SIG-M5 (cell line): ENCODE data around the gene TGM5.

Source experiments
- DNase-seq: peaks from one replicate; lab custom pipeline; 2025; lab: John Stamatoyannopoulos, UW

The TGM5 gene

DNA sequence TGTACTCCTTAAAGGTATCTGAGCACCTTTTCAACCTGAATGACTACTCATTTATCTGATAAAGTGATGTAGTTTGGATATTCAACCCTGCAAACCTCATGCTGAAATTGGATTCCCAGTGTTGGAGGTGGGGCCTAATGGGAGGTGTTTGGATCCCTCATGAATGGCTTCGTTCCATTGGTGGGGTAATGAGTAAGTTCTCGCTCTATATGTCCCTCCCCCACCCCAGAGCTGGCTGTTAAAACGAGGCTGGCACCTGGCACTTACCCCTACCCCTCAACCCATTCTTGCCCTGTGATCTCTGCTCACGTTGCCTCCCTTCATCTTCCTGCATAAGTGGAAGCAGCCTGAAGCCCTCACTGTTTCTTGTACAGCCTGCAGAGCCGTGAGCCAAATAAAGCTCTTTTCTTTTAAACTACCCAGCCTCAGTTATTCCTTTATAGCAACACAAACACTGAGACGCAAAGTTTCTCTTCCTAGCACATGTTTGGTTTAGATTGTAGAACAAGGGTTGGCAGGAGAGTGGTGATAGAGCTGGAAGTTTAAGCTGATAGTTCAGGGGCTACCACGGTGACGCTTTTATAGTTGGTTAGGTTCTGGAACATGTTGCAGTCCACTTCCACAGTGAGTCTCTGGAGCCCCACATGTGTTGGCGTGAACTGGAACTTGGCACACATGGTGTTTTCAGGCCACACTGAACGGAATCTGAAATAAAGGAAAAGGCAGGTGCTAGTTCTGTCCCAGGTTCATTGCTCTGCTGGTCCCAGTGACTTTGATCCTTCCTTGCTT is 69.8 kb downstream of the TGM5 start:
- no peak for DNase-seq

DNA sequence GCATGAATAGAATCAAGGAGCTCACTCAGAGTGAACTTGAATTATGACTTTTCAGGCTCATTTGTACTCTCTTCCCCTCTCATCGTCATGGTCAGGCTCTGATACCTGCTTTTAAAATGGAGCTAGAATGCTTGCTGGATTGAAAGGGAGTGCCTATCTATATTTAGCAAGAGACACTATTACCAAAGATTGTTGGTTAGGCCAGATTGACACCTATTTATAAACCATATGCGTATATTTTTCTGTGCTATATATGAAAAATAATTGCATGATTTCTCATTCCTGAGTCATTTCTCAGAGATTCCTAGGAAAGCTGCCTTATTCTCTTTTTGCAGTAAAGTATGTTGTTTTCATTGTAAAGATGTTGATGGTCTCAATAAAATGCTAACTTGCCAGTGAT is 71.9 kb downstream of the TGM5 start:
- no peak for DNase-seq

DNA sequence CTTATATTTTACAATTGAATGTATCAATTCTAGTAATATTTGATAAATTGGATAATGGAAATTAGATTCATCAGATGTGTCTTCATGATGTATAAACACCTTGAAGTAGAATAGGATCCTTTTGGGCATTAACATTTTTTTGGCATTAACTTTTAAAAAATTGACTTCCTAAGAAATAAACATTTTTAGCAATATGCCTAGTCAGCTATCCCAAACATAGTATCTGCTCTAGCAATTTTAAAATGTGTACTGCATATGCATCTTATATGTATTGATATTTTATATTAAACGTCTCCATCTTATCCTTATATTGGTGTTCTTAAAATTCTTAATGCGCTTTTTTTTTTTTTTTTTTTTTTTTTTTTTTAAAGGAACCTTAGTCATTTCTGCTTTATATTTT is 73.0 kb downstream of the TGM5 start:
- no peak for DNase-seq

DNA sequence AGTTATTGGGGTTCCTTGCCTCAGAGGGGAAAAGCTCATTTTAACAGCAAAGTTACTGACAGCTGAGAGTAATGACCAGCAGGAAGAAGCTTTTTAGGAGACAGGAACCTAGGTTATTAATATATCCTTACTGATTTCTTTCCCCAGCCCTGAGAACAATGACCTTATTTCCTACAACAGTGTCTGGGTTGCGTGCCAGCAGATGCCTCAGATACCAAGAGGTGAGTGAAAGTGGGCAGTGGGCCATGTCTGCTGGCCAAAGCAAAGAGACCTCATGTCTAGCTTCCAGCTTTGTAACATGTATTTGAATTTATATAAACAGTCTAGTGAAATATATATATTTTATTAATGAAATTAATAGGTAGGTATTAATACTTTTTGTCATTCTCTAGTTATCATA is 76.5 kb downstream of the TGM5 start:
- DNase-seq: no peak

DNA sequence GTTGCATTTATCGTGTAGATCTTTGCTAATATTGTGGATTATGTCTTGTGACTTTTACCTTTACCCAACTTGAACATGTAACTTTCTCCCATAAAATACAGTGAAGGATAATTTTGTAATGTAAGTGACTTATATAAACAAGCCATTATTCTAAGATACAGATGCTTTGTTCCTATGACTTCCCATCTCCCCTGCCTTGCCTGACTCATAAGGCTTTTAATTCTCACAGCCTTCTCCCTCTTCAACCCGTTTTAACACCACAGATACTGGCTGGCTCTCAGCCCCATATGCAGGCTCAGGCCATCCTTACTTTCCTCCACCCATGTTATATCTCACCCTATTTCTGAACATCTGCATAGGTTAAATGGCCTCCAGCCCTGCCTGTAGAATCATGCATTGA is 77.4 kb downstream of the TGM5 start:
- no peak for DNase-seq

DNA sequence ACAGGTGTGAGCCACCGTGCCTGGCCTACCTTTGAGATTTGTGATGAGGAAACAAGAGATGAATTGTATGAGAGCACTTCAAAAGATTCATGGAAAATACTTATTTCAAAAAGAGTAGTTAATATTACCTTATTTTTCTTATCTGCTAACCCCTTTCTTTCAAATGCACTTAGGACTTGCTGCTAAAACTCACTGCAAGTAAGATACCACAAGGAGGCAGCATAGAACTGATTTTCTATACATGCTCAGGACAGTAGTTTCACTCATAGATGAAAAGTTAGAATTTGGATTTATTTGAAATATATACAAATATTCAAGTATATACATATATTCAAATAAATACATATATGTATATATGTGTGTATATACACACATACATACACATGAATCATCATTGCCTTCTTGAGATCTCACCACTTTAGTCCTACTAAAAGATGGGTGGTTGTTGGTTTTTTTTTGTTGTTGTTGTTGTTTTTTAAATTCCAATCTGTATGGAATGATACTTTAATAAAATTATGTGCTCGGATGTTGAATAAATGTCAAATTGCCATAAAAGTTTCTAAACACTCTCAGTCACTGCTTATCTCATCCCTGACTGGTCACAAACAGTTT is 79.1 kb downstream of the TGM5 start:
- no peak for DNase-seq

DNA sequence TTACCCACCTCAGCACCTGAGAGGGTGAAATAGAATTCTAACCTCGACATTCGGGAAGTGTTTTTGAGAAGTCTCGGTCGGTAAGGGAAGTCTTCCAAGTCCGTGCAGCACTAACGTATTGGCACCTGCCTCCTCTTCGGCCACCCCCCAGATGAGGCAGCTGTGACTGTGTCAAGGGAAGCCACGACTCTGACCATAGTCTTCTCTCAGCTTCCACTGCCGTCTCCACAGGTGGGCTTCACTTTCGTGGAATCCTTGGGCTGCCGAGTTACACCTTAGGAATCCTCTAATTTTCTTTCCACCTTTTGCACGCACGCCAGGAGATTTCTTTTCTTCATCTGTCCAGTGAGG is 80.8 kb downstream of the TGM5 start:
- no peak for DNase-seq

DNA sequence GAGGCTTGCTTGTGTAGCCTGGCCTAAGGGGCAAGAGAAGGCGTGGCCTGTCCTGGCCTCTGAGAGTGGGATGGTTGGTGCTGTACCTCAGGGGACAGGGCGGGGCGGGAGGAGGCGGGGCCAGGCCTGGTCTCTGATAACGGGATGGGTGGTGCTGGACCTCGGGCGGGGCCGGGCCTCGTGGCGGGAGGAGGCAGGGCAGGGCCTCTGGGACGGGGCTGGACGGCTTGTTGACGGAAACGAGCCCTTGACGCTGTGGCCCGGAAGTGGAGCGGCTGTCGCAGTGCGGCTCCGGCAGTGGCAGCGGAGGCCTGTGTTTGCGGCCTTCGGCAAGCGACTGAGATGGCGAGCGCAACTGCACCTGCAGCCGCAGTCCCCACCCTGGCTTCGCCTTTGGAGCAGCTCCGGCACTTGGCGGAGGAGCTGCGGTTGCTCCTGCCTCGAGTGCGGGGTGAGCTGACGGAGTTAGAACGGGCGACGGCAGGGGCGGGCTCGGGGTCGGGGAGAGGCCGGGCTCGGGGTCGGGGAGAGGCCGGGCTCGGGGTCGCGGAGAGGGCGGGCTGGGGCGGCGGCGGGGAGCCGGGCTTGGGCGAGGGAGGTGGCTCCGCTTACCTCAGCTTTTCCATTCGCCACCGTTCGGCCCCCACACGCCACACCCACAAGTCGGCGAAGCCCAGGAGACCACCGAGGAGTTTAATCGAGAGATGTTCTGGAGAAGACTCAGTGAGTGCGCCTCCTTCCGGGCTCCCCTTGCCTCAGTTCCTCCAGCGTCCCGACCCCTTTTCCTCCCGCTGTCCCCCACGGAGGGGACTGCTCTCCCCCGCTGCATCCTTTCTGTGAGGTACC is 81.3 kb downstream of the TGM5 start, which contains the start of gene CCNDBP1:
Gene CCNDBP1, plus strand, starts transcription at position 247 of the 846 bp plus-strand sequence. Its CDS starts 96 bp downstream, at position 343.
- DNase-seq: peak; percentile 34

DNA sequence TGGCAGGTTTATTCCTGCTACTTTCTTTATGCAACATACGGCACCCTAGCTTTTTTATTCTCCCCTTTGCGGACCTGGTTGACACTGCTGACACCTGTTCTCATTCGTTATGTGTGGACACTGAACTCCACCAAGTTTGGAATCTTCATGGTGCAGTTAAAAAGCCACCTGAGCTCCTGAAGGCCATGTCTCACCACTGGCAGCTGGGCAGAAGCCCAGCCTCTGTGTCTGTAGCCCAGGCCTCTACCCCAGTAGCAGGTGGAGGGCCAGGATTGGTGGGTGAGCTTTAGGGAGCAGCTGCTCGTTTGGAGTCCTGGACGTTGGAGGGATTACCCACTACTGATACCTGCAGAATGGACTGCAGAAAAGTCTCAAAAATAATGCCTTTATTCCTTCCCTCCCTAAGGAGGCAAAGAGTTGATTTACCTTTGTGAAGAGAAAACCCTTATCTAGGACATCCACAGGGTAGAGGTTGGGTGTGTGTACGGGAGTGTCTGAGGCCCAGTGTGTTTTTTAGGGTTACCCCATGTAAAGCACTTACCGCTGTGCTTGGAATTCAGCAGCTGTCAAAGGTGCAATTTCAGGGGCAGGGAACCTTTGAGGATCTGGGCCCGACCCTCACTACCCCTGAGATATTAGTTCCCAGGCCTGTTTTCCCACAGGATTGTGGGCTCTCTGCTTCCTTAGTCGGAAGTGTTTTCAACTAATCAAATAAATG is 82.2 kb downstream of the TGM5 start:
- no peak for DNase-seq

DNA sequence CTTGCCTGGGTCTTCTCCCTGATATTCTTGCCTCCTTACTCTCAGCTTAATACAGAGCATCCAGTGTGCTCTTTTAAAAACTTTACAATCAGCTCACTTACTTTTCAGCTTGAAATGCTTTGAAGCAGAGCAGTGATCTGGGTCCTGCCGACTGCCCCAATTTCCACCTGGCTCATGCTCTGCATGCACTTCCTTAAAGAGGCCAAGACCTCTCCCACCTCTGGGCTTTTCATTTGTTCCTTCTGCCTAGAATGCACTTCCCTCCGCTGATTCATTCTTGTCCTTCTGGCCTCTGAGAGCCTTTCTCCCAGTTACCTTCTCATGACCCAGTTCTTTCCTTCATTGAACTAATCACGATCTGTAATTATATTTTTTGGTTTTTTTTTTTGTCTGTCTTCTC is 83.5 kb downstream of the TGM5 start:
- DNase-seq: no peak
